RKO (cell line): ENCODE results near the gene PPT2.

Experiments
- DNase-seq: peaks from one replicate; pipeline ENCODE4 v3.0.0-alpha.2; 2016; ENCODE audit warnings: low spot score

Gene PPT2

DNA sequence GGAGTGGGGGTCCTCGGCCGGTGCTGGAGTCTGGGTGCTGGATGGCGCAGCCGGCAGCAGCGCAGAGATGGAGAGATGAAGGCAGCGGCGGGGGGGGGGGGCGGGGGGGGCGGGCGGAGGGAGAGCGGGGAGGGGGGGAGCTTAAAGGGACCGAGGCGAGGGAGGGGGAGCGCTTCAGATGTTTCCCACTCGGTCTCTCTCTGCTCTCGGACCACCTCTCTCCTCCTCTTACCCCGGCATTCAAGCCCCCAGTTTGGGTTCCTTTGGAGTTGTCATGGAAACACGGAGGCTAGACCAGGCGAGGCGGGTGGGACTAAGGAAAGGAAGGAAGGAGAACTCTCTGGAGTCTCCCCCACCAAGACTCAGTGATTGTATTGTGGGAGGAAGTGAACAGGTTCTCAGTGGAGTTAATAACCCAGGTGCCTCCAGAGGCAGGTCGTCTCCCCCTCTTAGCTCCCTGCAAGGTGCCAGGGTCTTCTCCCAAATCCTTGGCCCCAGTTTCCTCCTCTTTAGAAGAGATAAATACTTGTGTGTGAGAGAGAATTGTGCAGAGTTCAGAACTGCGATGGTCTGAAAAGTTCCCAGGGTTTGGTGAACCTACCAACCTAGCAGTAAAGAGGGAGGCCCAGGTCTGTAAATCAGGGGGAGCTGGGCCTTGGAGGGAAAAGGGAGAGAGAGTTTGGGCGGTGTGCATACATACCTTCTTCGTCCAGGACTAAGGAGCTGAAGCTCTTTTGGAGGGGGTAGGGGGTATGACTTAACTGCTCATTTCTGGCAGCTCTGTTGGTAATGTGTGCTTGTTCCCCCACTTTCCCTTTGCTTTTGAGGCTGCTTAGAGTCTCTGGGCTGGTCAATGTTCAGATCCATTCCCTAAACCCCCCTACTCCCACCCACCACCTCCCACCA, 1.8 kb upstream of the PPT2 start, which contains the start of gene PRRT1:
Gene PRRT1 (minus strand): TSS at position 77 of the 906 bp plus-strand sequence. CDS start 112 bp downstream, outside the sequence.
- no peak for DNase-seq

DNA sequence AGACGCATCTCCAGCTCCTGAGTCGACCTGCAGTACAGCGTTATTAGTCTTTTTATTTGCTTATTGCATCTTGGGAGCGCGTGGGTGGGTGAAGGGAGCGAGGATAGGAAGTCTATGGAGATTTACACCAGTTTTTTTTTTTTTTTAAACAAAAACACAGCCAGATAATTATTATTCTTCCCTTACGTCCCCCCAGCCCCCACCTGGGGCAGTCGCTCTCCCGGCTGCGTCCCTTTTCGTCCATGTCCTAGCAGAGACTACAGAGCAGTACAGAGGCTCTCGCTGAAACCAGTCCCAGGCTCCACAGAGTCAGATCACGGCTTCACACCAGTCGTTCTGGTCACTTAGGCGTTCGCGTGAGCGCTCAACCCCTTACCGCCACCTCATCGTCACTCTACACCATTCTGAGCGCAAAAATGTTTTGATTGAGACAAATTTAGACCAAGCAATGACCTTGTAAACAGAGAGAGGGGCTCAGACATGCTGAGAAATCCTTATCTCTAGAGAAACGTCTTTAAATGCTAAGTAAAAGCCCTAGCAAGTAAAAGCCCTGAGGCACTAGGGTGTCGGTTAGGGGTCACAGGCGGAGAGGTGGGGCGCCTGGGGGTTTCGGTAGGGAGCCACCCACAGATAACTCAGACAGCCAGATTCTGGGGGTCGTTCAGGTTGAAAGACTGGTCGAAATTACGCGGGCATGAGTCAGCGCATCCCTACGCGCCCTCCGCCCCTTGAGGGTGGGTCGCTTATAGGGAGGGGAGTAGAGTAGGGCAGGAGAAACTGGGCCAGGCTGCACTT, 975 bp upstream of the PPT2 start:
- DNase-seq, result no peak

DNA sequence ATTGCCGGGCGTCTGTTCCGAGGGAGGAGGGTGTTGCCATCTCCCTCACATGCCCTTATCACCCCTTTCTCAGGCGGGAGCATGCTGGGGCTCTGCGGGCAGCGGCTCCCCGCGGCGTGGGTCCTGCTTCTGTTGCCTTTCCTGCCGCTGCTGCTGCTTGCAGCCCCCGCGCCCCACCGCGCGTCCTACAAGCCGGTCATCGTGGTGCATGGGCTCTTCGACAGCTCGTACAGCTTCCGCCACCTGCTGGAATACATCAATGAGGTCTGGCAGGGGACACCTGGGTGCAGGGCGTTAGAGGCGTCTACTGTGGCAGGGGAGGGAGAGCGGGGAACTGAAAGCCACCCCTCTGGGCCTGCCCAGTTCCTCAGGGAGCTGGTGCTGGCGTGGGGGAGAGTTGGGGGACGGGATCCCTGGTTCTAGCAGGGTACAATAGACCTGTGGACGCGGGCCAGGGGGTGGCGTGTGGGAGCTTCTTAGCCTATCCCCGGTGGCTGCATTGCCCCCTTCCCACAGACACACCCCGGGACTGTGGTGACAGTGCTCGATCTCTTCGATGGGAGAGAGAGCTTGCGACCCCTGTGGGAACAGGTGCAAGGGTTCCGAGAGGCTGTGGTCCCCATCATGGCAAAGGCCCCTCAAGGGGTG, 697 bp downstream of the PPT2 start:
- DNase-seq, result peak; percentile 75

DNA sequence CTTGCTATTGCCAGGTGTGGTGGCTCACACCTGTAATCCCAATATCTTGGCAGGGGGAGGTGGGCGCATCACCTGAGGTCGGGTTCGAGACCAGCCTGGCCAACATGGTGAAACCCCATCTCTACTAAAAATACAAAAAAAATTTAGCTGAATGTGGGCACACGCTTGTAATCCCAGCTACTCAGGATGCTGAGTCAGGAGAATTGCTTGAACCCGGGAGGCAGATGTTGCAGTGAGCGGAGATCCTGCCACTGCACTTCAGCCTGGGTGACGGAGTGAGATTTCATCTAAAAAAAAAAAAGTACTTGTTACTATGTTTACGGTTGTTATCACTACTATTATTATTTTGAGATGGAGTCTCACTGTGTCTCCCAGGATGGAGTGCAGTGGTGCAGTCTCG, 3.0 kb downstream of the PPT2 start:
- no peak for DNase-seq

DNA sequence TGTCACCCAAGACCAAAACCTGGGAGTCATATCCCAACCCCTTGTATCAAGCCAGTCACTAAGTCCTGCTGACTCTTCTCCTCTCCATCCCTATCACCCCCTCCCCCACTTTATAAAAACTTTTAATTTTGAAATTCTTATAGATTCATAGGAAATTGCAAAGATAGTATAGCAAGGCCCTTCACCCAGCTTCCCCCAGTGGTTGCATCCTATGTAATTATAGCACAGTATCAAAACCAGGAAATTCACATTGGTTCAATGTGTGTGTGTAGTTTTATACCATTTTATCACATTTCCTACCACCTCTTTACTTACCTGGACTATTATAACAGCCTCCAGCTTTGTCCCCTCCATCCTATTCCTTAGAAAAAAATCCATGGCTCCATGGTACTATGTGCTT, 4.1 kb downstream of the PPT2 start:
- no peak for DNase-seq

DNA sequence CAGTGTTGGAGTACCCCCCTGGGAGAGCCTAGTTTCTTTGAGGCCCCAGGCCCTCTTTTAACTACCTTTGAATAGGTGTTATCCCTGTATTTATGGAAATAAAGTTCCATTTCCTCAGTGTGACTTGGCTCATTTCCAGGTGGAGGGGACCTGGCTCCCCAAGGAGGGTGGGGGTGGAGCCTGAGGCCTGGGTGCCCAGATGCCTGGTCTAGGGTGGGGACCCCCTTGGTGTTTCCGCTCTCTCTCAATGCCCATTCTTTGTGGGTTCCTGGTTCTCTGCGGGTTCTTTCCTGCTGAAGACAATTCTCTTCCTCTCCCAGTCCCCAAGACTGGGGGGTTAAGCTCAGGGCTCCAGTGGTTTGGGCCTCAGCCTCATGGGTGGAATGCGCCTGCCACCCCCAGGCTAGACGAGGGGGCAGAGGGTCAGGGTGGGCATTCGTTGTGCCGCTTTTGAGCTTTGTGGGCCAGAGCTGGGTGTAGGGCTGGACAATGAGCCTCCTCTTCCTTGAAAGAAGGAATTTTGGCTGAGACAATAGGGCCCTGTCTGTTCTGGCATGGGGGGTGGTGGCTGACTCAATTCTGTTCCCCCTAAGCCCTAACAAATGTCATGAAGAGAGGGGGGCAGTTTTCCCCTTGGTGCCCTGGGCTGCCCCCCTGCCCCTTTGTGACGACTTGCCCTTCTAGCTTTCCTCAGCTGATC, 9.8 kb downstream of the PPT2 start:
- no peak for DNase-seq

DNA sequence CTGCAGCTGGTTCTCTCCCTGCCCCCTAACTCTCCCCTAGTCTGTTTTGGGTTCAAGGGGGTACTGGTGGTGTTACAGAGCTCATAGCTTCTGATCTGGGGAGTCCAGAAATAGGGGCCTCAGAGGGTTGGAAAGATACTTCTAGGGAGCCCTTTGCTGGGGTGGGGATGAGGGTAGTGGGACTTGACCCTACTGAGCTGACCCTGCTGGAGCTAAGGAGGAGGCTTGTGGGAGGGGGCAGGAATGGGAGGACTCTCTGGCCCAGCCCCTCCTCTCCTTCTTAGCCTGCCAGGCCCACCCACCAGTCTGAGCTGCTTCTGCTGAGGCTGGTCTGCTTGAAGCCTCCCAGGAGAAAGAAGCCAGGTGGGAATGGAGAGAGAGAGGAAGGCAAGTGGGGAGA, 10.4 kb downstream of the PPT2 start, which contains the start of gene EGFL8:
Gene EGFL8 (plus strand): TSS at position 301 of the 400 bp plus-strand sequence. CDS start 1,571 bp downstream, outside the sequence.
- no peak for DNase-seq

DNA sequence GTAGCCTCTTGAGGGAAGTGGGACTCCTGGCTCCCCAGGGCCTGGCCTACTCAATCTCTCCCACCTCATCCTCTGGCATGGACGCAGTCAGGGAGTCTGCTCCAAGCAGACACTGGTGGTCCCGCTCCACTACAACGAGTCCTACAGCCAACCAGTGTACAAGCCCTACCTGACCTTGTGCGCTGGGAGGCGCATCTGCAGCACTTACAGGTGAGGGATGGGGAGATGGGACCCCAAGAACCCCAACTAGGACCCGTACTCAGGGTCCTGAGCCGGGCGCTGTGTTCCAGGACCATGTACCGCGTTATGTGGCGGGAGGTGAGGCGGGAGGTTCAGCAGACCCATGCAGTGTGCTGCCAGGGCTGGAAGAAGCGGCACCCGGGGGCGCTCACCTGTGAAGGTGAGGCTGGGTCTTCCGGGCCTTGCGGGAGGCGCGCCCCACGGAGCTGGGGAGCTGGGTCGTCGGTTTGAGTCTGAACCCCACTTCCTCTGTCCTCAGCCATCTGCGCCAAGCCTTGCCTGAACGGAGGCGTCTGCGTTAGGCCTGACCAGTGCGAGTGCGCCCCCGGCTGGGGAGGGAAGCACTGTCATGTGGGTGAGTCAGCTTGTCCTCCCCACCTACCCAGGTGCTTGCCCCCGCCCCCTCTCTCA, 12.6 kb downstream of the PPT2 start:
- DNase-seq, result no peak

DNA sequence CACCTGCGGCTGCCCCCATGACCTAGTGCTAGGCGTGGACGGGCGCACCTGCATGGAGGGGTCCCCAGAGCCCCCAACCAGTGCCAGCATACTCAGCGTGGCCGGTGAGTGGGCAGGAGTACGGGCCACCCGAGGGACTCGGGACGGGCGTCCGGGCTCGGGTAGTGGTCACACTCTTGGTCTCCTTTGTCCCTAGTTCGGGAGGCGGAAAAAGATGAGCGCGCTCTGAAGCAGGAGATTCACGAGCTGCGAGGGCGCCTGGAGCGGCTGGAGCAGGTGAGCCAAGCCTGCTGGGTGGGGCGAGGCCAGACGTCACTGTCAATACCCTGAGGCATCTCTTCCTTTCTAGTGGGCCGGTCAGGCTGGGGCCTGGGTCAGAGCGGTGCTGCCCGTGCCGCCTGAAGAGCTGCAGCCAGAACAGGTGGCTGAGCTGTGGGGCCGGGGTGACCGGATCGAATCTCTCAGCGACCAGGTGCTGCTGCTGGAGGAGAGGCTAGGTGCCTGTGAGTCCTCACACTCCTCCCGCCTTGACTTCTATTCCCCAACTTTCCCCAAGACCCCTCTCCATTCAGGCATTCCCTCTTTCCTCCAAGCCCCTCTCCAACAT, 13.3 kb downstream of the PPT2 start:
- DNase-seq, result no peak

DNA sequence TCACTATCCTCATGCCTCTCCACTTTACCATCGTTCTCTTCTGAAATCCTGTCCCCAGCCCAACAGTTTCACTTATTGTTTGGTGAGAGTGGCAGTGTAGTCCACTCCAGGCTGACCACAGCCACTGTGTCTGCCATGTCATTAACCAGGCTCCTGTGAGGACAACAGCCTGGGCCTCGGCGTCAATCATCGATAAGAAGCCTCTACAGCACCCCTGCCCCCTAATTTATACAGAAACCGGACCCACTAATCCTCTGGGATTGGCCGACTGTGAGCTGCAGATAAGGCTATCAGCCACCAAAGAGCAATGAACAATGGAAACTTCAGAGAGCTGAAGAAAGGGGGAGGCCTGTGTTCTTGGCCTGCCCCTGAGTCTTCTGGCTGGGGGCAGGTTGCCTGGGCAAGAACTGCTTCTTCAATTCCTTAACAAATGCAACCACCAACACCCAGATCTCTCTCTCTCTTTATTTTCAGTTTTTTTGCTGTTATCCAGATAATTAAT, 13.9 kb downstream of the PPT2 start:
- no peak for DNase-seq

DNA sequence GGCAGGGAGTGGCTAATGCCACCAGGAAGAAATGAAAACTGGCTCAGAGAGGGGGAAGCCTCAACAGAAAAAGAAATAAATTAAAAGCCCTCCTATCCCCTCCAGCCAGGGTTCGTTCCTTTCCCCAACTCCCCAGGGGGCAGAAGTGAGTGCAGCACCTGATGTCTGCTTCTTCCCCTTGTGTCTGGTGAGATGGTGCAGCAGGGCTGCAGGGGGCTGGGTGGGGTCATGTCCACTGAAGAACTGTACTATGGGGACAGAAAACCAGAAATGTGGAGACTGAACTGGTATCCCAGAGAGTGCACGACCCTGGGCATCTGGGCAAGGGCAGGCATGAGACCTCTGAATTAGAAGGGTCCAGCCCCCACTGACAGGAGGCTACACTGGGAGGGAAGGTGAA, 14.4 kb downstream of the PPT2 start:
- DNase-seq, result no peak

DNA sequence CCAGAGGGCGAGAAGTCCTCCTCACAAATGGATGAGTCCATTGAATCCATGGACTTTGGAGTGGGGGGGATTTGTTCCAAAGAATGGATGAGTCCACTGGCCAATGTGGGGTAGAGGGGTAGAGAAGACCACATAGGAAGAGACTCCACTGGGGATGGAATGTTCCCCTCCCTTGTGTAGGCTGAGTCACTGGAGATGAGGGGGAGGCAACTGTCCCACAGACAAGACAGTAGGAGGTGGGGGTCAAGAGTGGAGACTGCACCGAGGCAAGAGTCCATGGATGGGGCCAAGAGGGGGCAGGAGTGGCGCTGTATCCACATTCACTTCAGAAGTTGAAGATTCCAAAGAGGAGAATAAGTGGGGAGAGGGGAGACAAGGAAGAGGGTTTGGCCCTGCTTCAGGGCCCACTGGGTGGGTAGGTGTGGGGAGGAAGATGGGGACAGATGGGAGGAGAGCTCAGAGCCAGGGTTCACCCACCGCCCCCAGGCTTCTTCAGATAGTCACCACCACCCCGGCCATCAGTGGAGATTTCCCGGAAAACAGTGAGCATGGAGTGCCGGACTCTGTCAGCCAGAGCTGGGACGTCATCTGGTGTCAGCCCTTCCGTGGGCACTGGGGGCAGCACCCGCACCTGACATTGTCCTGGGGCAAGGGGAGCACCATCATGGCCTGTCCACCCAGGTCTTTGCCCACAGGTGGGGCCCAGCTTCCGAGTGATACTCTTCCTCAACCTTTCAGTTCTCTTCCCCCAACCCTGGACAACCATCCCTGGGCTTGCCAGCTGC, 15.1 kb downstream of the PPT2 start:
- no peak for DNase-seq

DNA sequence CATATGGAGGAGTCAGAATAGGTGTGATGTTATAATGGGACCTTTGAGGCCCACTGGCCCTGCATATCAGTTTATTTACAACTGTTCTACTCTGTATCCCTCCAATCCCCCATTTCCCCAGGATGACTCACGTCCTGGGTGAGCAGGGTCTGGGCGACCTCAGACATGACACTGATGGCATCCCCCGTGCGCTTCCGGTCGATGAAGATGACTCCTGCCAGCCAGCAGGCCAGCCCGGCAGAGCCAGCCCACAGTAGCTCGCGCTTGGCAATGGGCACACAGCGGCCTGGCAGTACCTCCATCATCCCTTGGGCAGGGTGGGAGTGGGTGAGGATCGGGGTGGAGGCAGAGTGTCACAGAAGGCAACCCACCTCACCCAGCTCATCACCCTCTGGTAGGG, 16.4 kb downstream of the PPT2 start:
- no peak for DNase-seq

DNA sequence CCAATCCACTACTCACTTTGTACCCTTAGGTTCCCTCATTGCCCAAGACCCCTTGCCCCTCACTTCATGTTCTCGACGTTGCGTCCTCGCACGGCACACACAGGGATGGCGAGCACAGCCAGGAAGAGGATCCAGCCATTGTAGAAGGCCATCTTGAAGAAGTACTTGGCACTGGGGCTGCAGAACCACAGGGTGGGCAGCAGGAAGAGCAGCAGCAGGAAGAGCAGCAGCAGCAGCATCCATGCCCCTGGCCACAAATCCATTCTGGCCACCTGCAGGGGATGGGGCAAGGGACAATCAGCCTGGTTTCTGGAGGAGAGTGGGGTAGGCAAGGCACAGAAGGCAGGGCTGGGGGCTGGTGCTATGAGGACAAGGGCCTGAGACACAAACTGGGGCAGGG, 17.3 kb downstream of the PPT2 start:
- no peak for DNase-seq

DNA sequence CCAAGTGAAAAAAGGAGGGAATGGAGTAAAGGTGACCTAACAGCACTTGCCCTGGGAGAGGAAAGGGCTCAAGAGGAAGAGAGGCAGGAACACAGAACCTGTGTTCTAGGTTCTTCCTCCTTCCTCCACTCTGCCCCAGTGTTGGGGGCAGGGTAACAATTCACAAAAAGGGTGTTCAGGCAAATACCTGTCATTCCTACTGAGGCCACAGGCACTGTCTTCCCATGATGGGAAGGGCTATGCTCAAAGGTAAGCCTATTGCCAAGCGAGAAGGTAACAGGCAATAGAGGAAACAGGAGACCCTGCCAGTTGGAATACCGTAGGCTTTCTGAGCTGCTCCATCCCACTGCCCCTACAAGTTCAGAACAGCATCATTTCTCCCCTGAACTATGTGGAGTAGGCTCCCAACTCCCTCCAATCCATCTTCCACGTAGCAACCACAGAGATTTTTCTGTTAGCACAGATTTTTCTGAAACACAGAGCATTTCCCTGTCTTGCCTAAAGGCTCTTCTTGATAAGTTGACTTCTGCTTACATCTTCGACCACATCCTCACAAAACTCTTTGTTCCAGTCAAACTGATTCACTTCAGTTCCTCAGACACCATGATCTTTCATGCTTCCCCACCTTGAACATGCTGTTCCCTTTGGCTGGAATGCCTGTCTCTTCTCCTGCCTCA, 19.2 kb downstream of the PPT2 start:
- no peak for DNase-seq

DNA sequence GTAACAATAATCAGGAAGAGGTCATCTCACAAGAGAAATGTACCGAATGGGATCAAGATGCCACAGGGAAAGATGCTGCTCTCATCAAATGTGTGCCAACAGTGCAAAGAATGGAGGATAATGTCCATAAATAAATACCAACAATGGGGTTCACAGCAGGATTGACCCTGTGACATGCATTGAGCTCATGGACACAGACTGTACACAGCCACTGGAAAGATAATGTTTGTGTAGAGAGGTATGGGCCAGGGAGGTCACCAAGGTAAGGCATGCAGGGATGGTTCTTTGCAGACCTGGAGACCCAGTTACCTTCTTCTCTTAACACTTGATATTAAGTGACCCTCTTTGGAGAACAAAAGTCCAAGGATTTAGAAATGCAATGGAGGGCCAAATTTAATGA, 20.5 kb downstream of the PPT2 start:
- no peak for DNase-seq

DNA sequence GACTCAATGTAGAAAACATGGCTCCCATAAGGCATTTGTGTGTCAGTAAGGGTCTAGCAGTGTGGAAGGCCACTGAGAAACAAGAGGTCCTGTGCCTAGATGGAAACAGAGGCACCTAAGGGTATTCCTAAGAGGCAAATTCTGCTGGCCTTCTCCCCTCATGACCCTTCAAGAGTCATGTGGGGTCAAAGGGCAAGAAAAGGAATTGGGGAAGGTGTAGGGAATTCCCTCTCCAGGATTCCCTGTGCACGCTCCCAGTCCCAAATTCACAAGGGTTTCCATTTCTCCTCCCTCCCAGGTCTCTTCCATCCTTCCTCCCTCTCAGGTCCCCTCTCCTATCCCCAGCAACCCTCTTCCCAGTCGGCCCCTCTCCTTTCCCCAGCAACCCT, 21.4 kb downstream of the PPT2 start:
- no peak for DNase-seq

DNA sequence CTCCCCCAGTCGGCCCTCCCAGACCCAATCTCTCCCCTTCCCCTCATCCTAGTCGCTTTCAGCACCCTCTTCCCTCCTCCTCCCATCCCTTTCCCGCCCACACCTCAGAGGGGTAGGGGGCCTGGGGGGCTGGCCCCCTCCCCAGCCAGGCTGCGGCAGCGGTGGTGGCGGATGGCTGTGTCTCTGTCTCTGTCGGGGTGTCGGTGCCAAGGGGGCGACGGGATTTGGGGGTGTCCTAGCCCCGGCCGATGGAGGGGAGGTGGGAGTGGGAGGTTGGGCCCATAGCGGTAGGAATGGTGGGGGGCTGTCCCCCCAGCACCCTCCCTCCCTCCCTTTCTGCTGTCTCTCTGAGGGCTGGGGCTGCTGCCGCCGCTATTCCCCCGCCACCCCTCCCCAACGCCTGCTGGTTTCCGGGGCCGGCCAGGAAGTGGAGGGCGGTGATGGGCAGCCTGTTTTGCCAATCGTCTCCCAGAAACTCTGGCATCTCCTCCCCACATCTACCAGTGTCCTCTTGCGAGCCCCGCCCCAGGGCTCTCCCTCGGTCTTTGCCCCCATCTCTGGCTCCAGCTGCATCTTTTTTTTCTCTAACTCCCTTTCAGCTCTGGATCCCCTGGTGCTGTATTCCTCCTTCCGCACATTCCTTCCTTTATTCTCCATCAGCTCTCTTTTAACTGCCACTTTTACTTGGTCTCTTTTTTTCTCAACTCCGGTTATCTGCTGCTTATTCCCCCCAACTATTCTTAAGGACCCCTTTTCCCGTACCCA, 22.0 kb downstream of the PPT2 start, which contains the start of gene AGPAT1:
Gene AGPAT1 (minus strand): TSS at position 374 of the 765 bp plus-strand sequence. CDS start 4,588 bp downstream, outside the sequence.
- peak; percentile 94 for DNase-seq
